Retinal pigment epithelial cell (primary cell): Measurements from ENCODE around the gene GTF2H4.
A peak's percentile ranks its signal among the peaks of the same experiment; 100 is the strongest.

Experiments
- DNase-seq: peaks from one replicate; pipeline ENCODE4 v3.0.0-alpha.2; 2010; ENCODE audit warnings: low read depth
- H3K4me3 ChIP-seq: 2 replicates; pipeline ENCODE4 v1.5.1; 2011; ENCODE audit warnings: mild to moderate bottlenecking, low read length, control low read depth, moderate library complexity
- CTCF ChIP-seq: conservative IDR thresholded peaks from 2 replicates; pipeline ENCODE4 v1.5.1; 2011; ENCODE audit warnings: low read depth, low read length, control low read depth, inconsistent platforms

GTF2H4 gene

GRCh38 chr6:30912746-30913520 is 4.9 kb downstream of the GTF2H4 start:
- no peak for TF ChIP-seq CTCF
- no peak overlapping the region for H3K4me3 ChIP-seq
- DNase-seq: no peak

GRCh38 chr6:30913721-30914075 is 5.7 kb downstream of the GTF2H4 start:
- no peak for TF ChIP-seq CTCF
- peak overlapping the region; percentile 40 for H3K4me3 ChIP-seq
- DNase-seq: no peak

GRCh38 chr6:30914076-30914853 is 6.3 kb downstream of the GTF2H4 start, which contains the start of gene VARS2:
Gene VARS2, plus strand, starts transcription at chr6:30914238. Its CDS starts 599 bp downstream, at chr6:30914837.
- H3K4me3 ChIP-seq: peak within 1 kb of the TSS; percentile 55
- peak; percentile 56 for DNase-seq

GRCh38 chr6:30914854-30915590 is 7.0 kb downstream of the GTF2H4 start:
- no peak for TF ChIP-seq CTCF
- peak overlapping the region; percentile 55 for H3K4me3 ChIP-seq
- no peak for DNase-seq

More at GRCh38 chr6:30914076-30914853, 6.3 kb downstream of the GTF2H4 start, which contains the start of gene VARS2:
- TF ChIP-seq CTCF: no peak

DNA sequence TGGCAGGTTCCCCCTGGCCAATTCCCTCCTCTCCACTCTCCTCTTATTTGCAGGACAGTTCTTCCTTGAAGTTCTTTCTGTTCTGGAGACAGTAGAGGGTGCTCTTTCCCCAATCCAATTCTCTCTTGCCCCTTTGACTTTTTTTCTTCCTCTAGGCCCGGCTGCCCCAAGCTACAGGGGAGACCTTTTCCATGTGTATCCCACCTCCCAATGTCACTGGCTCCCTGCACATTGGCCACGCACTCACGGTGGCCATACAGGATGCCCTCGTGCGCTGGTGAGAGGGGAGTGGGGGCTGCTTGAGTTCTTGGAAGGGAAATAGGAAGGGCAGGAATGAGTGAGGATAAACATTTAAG is 7.6 kb downstream of the GTF2H4 start:
- TF ChIP-seq CTCF: peak; percentile 74
- no peak overlapping the region for H3K4me3 ChIP-seq
- DNase-seq: no peak

DNA sequence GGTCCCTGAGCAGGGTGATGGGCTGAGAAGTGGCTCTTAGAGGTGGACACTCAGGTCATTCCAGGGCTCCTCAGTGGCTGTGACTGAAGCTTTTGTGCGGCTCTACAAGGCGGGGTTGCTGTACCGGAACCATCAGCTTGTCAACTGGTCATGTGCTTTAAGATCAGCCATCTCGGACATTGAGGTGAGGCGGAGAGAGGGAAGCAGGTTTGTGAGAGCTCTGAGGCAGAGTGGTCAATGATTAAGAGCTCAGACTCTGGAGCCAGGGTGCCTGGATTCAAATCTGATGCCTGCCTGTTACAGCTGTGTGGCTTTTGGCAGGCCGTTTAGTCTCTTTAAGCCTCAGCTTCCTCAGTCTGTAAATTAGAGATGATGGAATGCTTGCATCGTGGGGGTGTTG is 9.0 kb downstream of the GTF2H4 start:
- TF ChIP-seq CTCF: no peak
- no peak for DNase-seq
- H3K4me3 ChIP-seq: no peak overlapping the region
